HuH-7 (cell line): ENCODE data around the gene SH2B3.

ENCODE experiments used
- DNase-seq: peaks from one replicate; pipeline ENCODE4 v3.0.0; 2011; ENCODE audit warnings: low spot score

Gene SH2B3

GRCh38 chr12:111409780-111410430 is 4.2 kb downstream of the SH2B3 start:
- no peak for DNase-seq

GRCh38 chr12:111410431-111411184 is 4.9 kb downstream of the SH2B3 start:
- no peak for DNase-seq

GRCh38 chr12:111411185-111411764 is 5.6 kb downstream of the SH2B3 start:
- DNase-seq, result no peak

GRCh38 chr12:111412007-111412829 is 6.5 kb downstream of the SH2B3 start:
- no peak for DNase-seq

DNA sequence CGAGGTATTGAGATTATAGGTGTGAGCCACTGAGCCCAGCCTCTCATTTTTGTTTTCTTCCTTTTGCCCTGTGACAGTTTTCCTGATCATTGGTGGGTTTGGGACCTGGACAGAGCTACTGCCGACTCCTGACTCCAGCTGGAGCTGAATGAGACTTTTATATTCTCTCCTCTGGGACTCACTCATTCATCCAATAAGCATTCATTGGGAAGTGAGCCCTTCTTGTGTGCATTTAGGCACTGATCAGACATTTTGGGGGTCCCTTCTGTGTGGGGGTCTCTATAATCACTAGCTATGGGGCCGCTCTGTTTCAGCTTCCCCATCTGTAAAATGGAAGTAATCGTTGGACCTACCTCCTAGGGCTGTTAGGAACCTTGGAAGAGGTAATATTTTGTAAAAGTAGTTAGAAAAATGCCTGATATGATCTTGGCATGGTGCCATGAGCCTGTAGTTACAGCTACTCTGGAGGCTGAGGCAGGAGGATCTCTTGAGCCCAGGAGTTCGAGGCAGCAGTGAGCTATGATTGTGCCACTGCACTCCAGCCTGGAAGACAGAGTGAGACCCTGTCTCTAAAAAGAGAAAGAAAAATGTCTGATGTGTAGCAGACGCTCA is 7.2 kb downstream of the SH2B3 start:
- no peak for DNase-seq

DNA sequence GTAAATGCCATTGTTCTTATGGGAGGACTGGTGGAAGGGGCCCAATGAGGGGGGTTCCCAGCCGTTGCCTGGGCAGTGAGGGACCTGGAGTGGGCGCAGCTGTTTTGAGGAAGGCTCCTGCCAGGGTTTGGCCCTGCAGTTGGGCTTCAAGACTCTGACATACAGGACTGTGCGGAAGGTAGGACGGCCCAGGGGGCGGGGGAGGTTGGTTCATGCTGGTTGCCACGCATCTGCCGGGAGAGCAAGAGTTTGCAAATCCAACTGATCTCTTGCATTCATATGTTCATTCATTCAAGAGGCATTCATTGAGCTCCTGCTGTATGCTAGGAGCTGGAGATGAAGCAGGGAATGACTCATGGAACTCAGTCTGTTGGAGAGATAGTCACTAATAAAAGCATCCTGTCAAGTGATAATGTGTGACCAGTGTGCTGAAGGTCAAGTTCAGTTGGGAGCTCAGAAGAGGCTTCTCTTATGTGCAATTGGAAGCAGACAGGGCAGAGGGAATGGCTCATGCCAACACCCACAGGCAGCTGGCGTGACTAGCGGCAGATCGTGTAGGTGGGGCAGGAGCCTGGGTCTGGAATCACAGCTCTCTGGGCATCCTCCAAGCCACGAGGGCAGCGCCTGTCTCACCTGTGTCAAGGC is 7.8 kb downstream of the SH2B3 start:
- no peak for DNase-seq

- no peak for DNase-seq
Measured at GRCh38 chr12:111414711-111415252, 9.1 kb downstream of the SH2B3 start.

DNA sequence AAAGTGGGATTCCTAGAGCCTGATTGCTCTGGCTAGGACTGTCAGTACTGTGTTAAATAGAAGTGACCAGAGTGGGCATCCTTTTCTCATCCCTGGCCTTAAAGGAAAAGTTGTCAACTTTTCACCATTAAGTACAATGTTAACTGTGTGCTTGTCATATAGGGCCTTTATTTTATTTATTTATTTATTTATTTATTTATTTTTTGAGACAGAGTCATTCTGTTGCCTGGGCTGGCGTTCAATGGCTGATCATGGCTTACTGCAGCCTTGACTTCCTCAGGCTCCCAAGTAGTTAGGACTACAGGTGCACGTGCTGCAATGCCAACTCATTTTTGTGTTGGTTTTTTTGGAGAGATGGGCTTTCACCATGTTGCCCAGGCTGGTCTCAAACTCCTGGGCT is 11.6 kb downstream of the SH2B3 start:
- no peak for DNase-seq

- DNase-seq, result no peak
Measured at GRCh38 chr12:111417784-111418593, 12.3 kb downstream of the SH2B3 start.

- DNase-seq, result no peak
Measured at GRCh38 chr12:111418594-111418880, 12.8 kb downstream of the SH2B3 start.

DNA sequence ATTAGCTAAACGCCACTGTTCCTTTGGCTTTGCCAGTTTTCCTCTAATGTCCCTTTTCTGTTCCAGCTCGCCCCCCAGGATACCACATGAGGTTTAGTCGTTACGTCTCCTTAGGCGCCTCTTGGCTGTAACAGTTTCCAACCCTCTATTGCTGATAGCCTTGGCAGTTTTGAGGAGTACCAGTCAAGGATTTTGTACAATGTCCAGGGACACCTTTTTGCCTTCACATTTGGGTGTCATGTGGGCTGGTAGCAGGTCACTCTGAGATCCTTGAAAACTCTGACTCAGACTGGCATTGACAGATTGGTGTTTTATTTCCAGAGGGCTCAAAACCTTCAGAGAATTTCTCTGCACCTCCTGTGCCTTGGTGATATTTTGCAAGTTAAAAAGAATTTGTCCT is 14.1 kb downstream of the SH2B3 start:
- DNase-seq, result no peak

GRCh38 chr12:111420494-111420893 is 14.8 kb downstream of the SH2B3 start:
- no peak for DNase-seq

DNA sequence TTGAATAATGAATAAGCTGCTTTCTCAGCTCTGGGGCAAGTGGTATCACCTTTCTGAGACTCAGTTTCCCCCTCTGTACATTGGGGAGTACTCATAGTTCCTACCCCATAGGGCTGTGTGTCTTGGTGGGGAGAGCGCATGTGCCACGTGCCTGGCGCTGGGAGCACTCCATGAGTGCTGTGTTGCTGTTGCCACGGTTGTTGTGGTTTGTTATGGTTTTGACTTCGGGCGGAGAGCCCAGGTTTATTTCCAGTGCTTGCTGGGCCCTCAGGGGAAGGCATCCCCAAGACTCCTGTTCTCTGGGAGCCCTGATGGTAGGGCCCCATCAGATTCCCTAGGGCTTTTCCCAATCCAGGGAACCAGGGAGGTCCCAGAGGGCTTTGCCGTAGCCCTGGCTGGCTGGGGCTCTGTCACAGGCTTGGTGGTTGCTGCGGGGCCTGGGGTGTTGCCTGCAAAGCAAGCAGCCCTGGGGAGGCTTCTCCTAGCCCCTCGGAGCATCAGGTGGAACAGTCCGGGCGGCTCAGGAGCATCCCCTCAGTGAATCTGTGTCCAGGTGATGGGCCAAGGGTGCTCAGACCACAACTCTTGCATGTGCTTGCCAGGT is 18.6 kb downstream of the SH2B3 start:
- DNase-seq, result no peak

- DNase-seq, result no peak
Measured at GRCh38 chr12:111424793-111425251, 19.1 kb downstream of the SH2B3 start.

GRCh38 chr12:111425655-111426054 is 19.9 kb downstream of the SH2B3 start:
- no peak for DNase-seq

GRCh38 chr12:111426344-111427185 is 20.8 kb downstream of the SH2B3 start:
- DNase-seq, result no peak

GRCh38 chr12:111427417-111428074 is 21.8 kb downstream of the SH2B3 start:
- DNase-seq, result no peak

DNA sequence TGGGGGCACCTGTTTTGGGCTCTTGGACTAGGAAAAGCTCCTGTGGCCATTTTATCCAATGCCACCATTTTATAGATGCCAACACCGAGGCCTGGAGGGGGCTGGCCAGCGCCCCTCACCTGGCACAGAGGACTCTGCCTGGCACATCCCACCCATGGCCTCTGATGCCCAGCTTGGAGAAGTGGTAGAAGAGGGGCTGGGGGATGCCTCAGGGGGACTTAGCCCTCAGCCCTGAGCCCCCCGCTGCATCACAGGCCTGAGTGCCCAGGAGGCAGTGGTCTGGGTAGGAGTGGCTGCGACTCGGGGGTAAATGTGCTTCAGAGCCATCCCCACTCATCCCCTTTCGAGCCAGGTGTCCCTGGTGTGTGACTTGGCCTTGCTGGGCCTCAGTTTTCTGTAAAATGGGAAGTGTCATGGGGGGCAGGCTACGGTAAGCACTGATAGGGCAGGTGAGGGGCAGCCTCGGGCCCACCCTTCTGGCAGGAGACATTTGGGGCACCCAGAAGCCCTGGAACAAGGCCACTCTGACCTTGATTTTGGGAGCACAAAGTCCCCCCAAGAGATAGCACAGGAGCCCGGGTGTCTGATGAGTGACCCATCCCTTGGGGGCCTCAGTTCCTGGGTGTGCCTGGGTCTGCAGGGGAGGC is 22.5 kb downstream of the SH2B3 start:
- DNase-seq, result no peak
